ENCODE data around the gene ADGRA1. TPM values are rescaled to one million over a fixed set of nuclear protein-coding genes. Genes with fewer than 3 reads are reported as not detected.

ADGRA1 gene
- total and polyA plus RNA-seq, 2 of the 8 experiments (the other 6 are each of a cell fraction or from before 2014, with no cell fraction given), result 0.17 to 0.21 TPM

- no peak overlapping the region for H3K27ac ChIP-seq (ENCODE audit: low read depth, low read length)
- H3K36me3 ChIP-seq (ENCODE audit: control insufficient read depth in 2 of 4, insufficient read depth in 4 of 4, low read length in 3 of 4), result no peaks in the 10 kb centered on the region
- 0 out of 2 replicates have a peak overlapping the region, but pooled peaks have one; percentile 3 for H2BK12ac ChIP-seq (ENCODE audit: low read depth, low read length)
- no peaks in the 10 kb centered on the region for H3K27me3 ChIP-seq (replicated peaks in 1 of 4; ENCODE audit: control insufficient read depth in 3 of 4, extremely low read depth in 1 of 4, insufficient read depth in 3 of 4, low read length in 3 of 4)
- H2AK5ac ChIP-seq (ENCODE audit: low read depth, low read length), result 0 out of 2 replicates have a peak overlapping the region, but pooled peaks have one; percentile 8
- no peak overlapping the region for H2BK120ac ChIP-seq (replicated peaks; ENCODE audit: low read depth, low read length)
- H3K4ac ChIP-seq (replicated peaks; ENCODE audit: insufficient read length, low read depth, low read length), result no peak overlapping the region
- no peak overlapping the region; the same call in 1 of the 2 replicates for H4K8ac ChIP-seq (ENCODE audit: extremely low read depth, insufficient read depth, low read length)
- DNase-seq (ENCODE audit: low read depth in 1 of 2, low spot score in 2 of 2), result no peak
- H3K56ac ChIP-seq (replicated peaks; ENCODE audit: insufficient read length, low read depth, low read length), result no peak overlapping the region
- H4K5ac ChIP-seq (ENCODE audit: insufficient read length, low read depth, low read length), result no peak overlapping the region
- no peak overlapping the region for H2BK20ac ChIP-seq (ENCODE audit: low read length)
- H3K23me2 ChIP-seq (ENCODE audit: low read depth, low read length), result no peaks in the 10 kb centered on the region; the same call in 1 of the 2 replicates
- H2BK5ac ChIP-seq (ENCODE audit: low read depth, low read length), result no peak overlapping the region
- peaks cover 5 to 23% (median 17%) of the 10 kb centered on the region in 4 experiments for H3K4me1 ChIP-seq (replicated peaks in 1 of 4; ENCODE audit: control insufficient read depth in 3 of 4, insufficient read depth in 4 of 4, low read length in 3 of 4)
- ChIA-PET POLR2A (ENCODE audit: partially characterized antibody) (no interaction called here), CTCF (ENCODE audit: partially characterized antibody) (interaction anchor here (0.8 to 4.2 kb wide), 15 partner anchors 8 to 196 kb away, joined by 3 to 27 read pairs (median 4); partner anchors contain the start of gene ADGRA1)
- no peak overlapping the region for H3K18ac ChIP-seq (ENCODE audit: extremely low read depth, low read length)
- H3K4me3 ChIP-seq (ENCODE audit: extremely low read depth in 1 of 4, insufficient read depth in 2 of 4, low read depth in 3 of 4, low read length in 4 of 4), result no peak overlapping the region
- 89% methylated on average over 39 of the region's 44 CpGs; no CpG with 5 or more reads in 1 of the 2 experiments for WGBS, 2 experiments (ENCODE audit: extremely low coverage in 1 of 2, insufficient coverage in 1 of 2, insufficient read length in 1 of 2, insufficient replicate concordance in 2 of 2, low coverage in 1 of 2, low lambda C conversion rate in 2 of 2, missing lambda C conversion rate in 1 of 2)
- H2AFZ ChIP-seq (ENCODE audit: low read length), result no peak overlapping the region
- no peak for FAIRE-seq
- no peaks in the 10 kb centered on the region for H3K9me3 ChIP-seq (ENCODE audit: insufficient read depth in 2 of 2, low read depth in 1 of 2, low read length in 1 of 2)
- peaks cover 0 to 3% of the 10 kb centered on the region in 2 experiments for H4K20me1 ChIP-seq (replicated peaks in 1 of 2; ENCODE audit: control insufficient read depth in 1 of 2, insufficient read depth in 2 of 2, low read length in 2 of 2)
- H2BK15ac ChIP-seq (ENCODE audit: low read length), result no peak overlapping the region
- H4K91ac ChIP-seq (replicated peaks; ENCODE audit: insufficient read length, low read length), result no peak overlapping the region
- no peak overlapping the region for H3K23ac ChIP-seq (ENCODE audit: insufficient read length)
- no peak overlapping the region for H3K14ac ChIP-seq (ENCODE audit: insufficient read length)
- no peak overlapping the region for H3K4me2 ChIP-seq (ENCODE audit: insufficient read depth in 1 of 2, low read depth in 2 of 2, low read length in 2 of 2)
- no peaks in the 10 kb centered on the region for H3K79me1 ChIP-seq (ENCODE audit: low read depth, low read length)
- no peaks in the 10 kb centered on the region for H3K79me2 ChIP-seq (ENCODE audit: control insufficient read depth in 1 of 2, insufficient read depth in 2 of 2, low read length in 2 of 2)
- H3K9ac ChIP-seq (replicated peaks in 1 of 4; ENCODE audit: extremely low read depth in 1 of 4, low read depth in 3 of 4, low read length in 3 of 4), result no peak overlapping the region
- TF ChIP-seq CHD2 (IDR thresholded peaks at IDR 0.05; ENCODE audit: low read length), result no peak
- TF ChIP-seq E2F6 (IDR thresholded peaks at IDR 0.05), result peak; percentile 88
- peak; percentile 15 to 38; a peak in 1 of 4 replicates for TF ChIP-seq RAD21 (IDR thresholded peaks at IDR 0.05 in 1 of 2, conservative IDR thresholded peaks at IDR 0.05 in 1 of 2; ENCODE audit: low read depth in 2 of 2, low read length in 2 of 2)
- peak; percentile 93 for TF ChIP-seq MAX (IDR thresholded peaks at IDR 0.05)
- TF ChIP-seq CTCF (IDR thresholded peaks at IDR 0.05; ENCODE audit: control extremely low read depth in 1 of 3, insufficient read depth in 1 of 3, low read depth in 1 of 3, low read length in 3 of 3), result peak in 2 of 3 experiments; percentile 36 to 55; a peak in 3 of 4 replicates
- no peak for TF ChIP-seq SAP30 (IDR thresholded peaks at IDR 0.05; ENCODE audit: insufficient read depth, insufficient replicate concordance, low read length)
- no peak for TF ChIP-seq TEAD4 (IDR thresholded peaks at IDR 0.05; ENCODE audit: low read depth, low read length)
- TF ChIP-seq RBBP5 (IDR thresholded peaks at IDR 0.05; ENCODE audit: borderline replicate concordance, low read depth, low read length), result no peak
These were observed 10.9 kb downstream of the ADGRA1 start for GRCh38 chr10:133098426-133099124.
